ENCODE data around the gene KCNK2. TPM values are rescaled to one million over a fixed set of nuclear protein-coding genes. Genes with fewer than 3 reads are reported as not detected.

KCNK2 gene
- polyA plus RNA-seq, 3 donors: not detected

DNA sequence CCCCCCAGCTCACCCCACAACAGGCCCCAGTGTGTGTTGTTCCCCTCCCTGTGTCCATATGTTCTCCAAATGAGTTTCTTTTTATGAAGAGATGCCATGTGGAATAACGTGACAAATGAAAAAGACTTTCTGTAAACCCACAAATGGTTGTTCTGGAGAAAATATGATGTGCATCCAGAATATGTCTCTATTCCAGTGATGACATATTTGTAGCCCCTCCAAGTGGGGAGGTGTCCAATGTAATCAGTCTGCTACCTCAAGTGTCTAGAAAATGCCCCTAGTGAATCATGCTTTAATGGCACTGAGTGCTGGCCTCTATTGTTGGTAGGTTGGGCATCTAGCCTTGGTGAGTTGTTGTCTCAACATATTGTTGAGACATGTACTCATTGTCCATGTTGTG lies 179.6 kb downstream of the KCNK2 start:
- no CpG with 5 or more reads among the region's 1 CpG for WGBS (ENCODE audit: insufficient coverage)
- Histone ChIP-seq H4K20me1 (ENCODE audit: insufficient read depth, low read length) (no peaks in the 10 kb centered on the region), H2AFZ (ENCODE audit: insufficient read depth, low read depth, low read length, poor library complexity, severe bottlenecking) (no peak overlapping the region), H3K4me2 (replicated peaks; ENCODE audit: extremely low read depth, low read length, poor library complexity, severe bottlenecking) (no peak overlapping the region), H3K4me3 (replicated peaks in 1 of 3; ENCODE audit: low read depth in 2 of 3, low read length in 3 of 3) (no peak overlapping the region), H3K36me3 (replicated peaks in 1 of 2; ENCODE audit: control insufficient read depth in 1 of 2, insufficient read depth in 2 of 2, low read length in 2 of 2) (no peaks in the 10 kb centered on the region), H3K27ac (ENCODE audit: low read depth in 1 of 2, low read length in 2 of 2) (no peak overlapping the region), H3K9me3 (replicated peaks in 1 of 2; ENCODE audit: control insufficient read depth in 1 of 2, insufficient read depth in 1 of 2, low read length in 2 of 2) (peaks cover 0 to 3% of the 10 kb centered on the region in 2 donors), H3K4me1 (ENCODE audit: control insufficient read depth in 1 of 2, insufficient read depth in 2 of 2, low read length in 2 of 2) (no peaks in the 10 kb centered on the region), H3K27me3 (ENCODE audit: control insufficient read depth in 2 of 2, insufficient read depth in 2 of 2, low read length in 2 of 2) (no peaks in the 10 kb centered on the region), H3K9ac (ENCODE audit: insufficient read depth, low read length, poor library complexity, severe bottlenecking) (no peak overlapping the region), H3K79me2 (ENCODE audit: insufficient read depth, low read length) (no peaks in the 10 kb centered on the region)
- TF ChIP-seq, protein P1, sequence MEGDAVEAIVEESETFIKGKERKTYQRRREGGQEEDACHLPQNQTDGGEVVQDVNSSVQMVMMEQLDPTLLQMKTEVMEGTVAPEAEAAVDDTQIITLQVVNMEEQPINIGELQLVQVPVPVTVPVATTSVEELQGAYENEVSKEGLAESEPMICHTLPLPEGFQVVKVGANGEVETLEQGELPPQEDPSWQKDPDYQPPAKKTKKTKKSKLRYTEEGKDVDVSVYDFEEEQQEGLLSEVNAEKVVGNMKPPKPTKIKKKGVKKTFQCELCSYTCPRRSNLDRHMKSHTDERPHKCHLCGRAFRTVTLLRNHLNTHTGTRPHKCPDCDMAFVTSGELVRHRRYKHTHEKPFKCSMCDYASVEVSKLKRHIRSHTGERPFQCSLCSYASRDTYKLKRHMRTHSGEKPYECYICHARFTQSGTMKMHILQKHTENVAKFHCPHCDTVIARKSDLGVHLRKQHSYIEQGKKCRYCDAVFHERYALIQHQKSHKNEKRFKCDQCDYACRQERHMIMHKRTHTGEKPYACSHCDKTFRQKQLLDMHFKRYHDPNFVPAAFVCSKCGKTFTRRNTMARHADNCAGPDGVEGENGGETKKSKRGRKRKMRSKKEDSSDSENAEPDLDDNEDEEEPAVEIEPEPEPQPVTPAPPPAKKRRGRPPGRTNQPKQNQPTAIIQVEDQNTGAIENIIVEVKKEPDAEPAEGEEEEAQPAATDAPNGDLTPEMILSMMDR (IDR thresholded peaks at IDR 0.05): no peak
- Mint-ChIP-seq H3K9me3 (peaks cover 3 to 8% (median 5%) of the 10 kb centered on the region in 7 donors), H3K27me3 (ENCODE audit: low read depth in 3 of 3) (peaks cover 0 to 2% (median 0%) of the 10 kb centered on the region in 3 donors), H3K4me1 (no peaks in the 10 kb centered on the region), H3K36me3 (no peaks in the 10 kb centered on the region), H3K27ac (no peak overlapping the region), H3K4me3 (no peak overlapping the region)
- no peak for DNase-seq
- intact Hi-C loops (cut with micrococcal nuclease): no loop called here

DNA sequence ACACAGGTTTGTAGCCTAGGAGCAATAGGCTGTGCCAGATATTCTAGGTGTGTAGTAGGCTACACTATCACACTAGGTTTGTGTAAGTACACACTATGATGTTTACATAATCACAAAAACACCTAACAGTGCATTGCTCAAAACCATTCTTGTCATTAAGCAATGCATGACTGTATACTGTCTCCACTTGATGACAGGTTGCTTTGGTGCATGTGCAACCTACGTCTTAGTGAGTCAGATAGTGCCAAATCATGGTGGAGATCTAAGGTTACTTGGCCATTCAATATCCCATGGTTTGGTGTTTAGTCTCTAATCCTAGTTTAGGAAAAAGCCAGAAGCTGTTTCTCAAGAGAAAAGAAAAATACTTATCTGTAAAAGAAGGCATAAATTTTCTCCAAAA lies 181.1 kb downstream of the KCNK2 start:
- intact Hi-C loops (cut with micrococcal nuclease): no loop called here

More for the DNA sequence above, 181.1 kb downstream of the KCNK2 start:
- Histone ChIP-seq H3K36me3 (replicated peaks in 1 of 2; ENCODE audit: control insufficient read depth in 1 of 2, insufficient read depth in 2 of 2, low read length in 2 of 2) (no peaks in the 10 kb centered on the region), H4K20me1 (ENCODE audit: insufficient read depth, low read length) (no peaks in the 10 kb centered on the region), H3K27me3 (ENCODE audit: control insufficient read depth in 2 of 2, insufficient read depth in 2 of 2, low read length in 2 of 2) (no peaks in the 10 kb centered on the region), H3K9ac (ENCODE audit: insufficient read depth, low read length, poor library complexity, severe bottlenecking) (no peak overlapping the region), H3K9me3 (replicated peaks in 1 of 2; ENCODE audit: control insufficient read depth in 1 of 2, insufficient read depth in 1 of 2, low read length in 2 of 2) (peaks cover 0 to 3% of the 10 kb centered on the region in 2 donors), H3K4me1 (ENCODE audit: control insufficient read depth in 1 of 2, insufficient read depth in 2 of 2, low read length in 2 of 2) (no peaks in the 10 kb centered on the region), H3K4me3 (replicated peaks in 1 of 3; ENCODE audit: low read depth in 2 of 3, low read length in 3 of 3) (no peak overlapping the region), H3K79me2 (ENCODE audit: insufficient read depth, low read length) (no peaks in the 10 kb centered on the region), H3K27ac (ENCODE audit: low read depth in 1 of 2, low read length in 2 of 2) (no peak overlapping the region), H3K4me2 (replicated peaks; ENCODE audit: extremely low read depth, low read length, poor library complexity, severe bottlenecking) (no peak overlapping the region), H2AFZ (ENCODE audit: insufficient read depth, low read depth, low read length, poor library complexity, severe bottlenecking) (no peak overlapping the region)
- no peaks in the 10 kb centered on the region for H3K4me1 Mint-ChIP-seq
- H3K4me3 Mint-ChIP-seq: no peak overlapping the region
- WGBS (ENCODE audit: insufficient coverage): 83% methylated on average over 1 of the region's 1 CpG
- no peak overlapping the region for H3K27ac Mint-ChIP-seq
- peaks cover 3 to 8% (median 5%) of the 10 kb centered on the region in 7 donors for H3K9me3 Mint-ChIP-seq
- TF ChIP-seq, protein P1 (IDR thresholded peaks at IDR 0.05): no peak
- no peaks in the 10 kb centered on the region for H3K36me3 Mint-ChIP-seq
- peaks cover 0 to 2% (median 0%) of the 10 kb centered on the region in 3 donors for H3K27me3 Mint-ChIP-seq (ENCODE audit: low read depth in 3 of 3)
- no peak for DNase-seq

Data from CD14-positive monocyte (primary cell).